CD14-positive monocyte (primary cell): ENCODE results near the gene VWC2L. TPM values are rescaled to one million over a fixed set of nuclear protein-coding genes. Genes with fewer than 3 reads are reported as not detected.

Source experiments
- DNase-seq, 3 donors: peaks; one replicate each; pipeline ENCODE4 v3.0.0-alpha.2; 2011 to 2022
- H2AFZ ChIP-seq: 2 replicates; pipeline ENCODE4 v1.6.0; 2012; ENCODE audit warnings: mild to moderate bottlenecking, low read depth, low read length, inconsistent platforms; ENCODE audit not compliant: insufficient read depth, poor library complexity, severe bottlenecking
- H3K27ac ChIP-seq, 2 donors: 1 replicate in 1 of 2; 2 replicates in 1 of 2; pipeline ENCODE4 v1.5.1; 2012 to 2013; ENCODE audit warnings: low read length in 2 of 2, control low read depth in 1 of 2, inconsistent platforms in 1 of 2, low read depth in 1 of 2, mild to moderate bottlenecking in 1 of 2
- H3K27me3 ChIP-seq, 2 donors: one replicate each; pipeline versions ENCODE4 v1.6.0 to v1.6.1; 2011 to 2013; ENCODE audit warnings: low read length in 2 of 2; ENCODE audit not compliant: control insufficient read depth in 2 of 2, insufficient read depth in 2 of 2
- H3K36me3 ChIP-seq, 2 donors: replicated peaks in 1 of 2; 1 replicate in 1 of 2; 2 replicates in 1 of 2; pipeline versions ENCODE4 v1.5.1 to v1.6.1; 2012 to 2013; ENCODE audit warnings: low read length in 2 of 2, control low read depth in 1 of 2, inconsistent platforms in 1 of 2, mild to moderate bottlenecking in 1 of 2; ENCODE audit not compliant: insufficient read depth in 2 of 2, control insufficient read depth in 1 of 2
- H3K4me1 ChIP-seq, 2 donors: 1 replicate in 1 of 2; 2 replicates in 1 of 2; pipeline versions ENCODE4 v1.5.1 to v1.6.1; 2012 to 2013; ENCODE audit warnings: low read length in 2 of 2, control low read depth in 1 of 2, inconsistent platforms in 1 of 2, mild to moderate bottlenecking in 1 of 2, moderate library complexity in 1 of 2; ENCODE audit not compliant: insufficient read depth in 2 of 2, control insufficient read depth in 1 of 2
- H3K4me2 ChIP-seq: replicated peaks from 2 replicates; pipeline ENCODE3; 2012; ENCODE audit warnings: low read length, moderate library complexity, mild to moderate bottlenecking; ENCODE audit not compliant: poor library complexity, severe bottlenecking; ENCODE audit errors: extremely low read depth
- H3K4me3 ChIP-seq, 3 experiments: fragments of 200-600 bp in 1 of 3; sonication (generic) in 1 of 3; replicated peaks in 1 of 3; 1 replicate in 2 of 3; 2 replicates in 1 of 3; pipeline ENCODE4 v1.5.1; 2011 to 2013; ENCODE audit warnings: low read length in 3 of 3, mild to moderate bottlenecking in 3 of 3, control low read depth in 2 of 3, low read depth in 2 of 3, inconsistent platforms in 1 of 3, moderate library complexity in 1 of 3
- H3K79me2 ChIP-seq: 2 replicates; pipeline ENCODE4 v1.6.0; 2012; ENCODE audit warnings: mild to moderate bottlenecking, control low read depth, inconsistent platforms, low read length, moderate library complexity; ENCODE audit not compliant: insufficient read depth
- H3K9ac ChIP-seq: 2 replicates; pipeline ENCODE4 v1.6.0; 2017; ENCODE audit warnings: low read length, mild to moderate bottlenecking; ENCODE audit not compliant: insufficient read depth, poor library complexity, severe bottlenecking
- H3K9me3 ChIP-seq, 2 donors: replicated peaks in 1 of 2; 1 replicate in 1 of 2; 2 replicates in 1 of 2; pipeline versions ENCODE4 v1.5.1 to v1.6.1; 2012 to 2013; ENCODE audit warnings: low read length in 2 of 2, control low read depth in 1 of 2; ENCODE audit not compliant: control insufficient read depth in 1 of 2, insufficient read depth in 1 of 2
- H4K20me1 ChIP-seq: 2 replicates; pipeline ENCODE4 v1.6.0; 2012; ENCODE audit warnings: mild to moderate bottlenecking, low read length, control low read depth, moderate library complexity; ENCODE audit not compliant: insufficient read depth
- H3K27ac Mint-ChIP-seq, 7 donors: one replicate each; pipeline ENCODE4 v1.8.0; 2020; ENCODE audit warnings: mild to moderate bottlenecking in 7 of 7, mixed read lengths in 7 of 7, moderate library complexity in 6 of 7, inconsistent platforms in 2 of 7
- H3K27me3 Mint-ChIP-seq, 3 donors: one replicate each; pipeline ENCODE4 v1.8.0; 2021 to 2022; ENCODE audit warnings: low read depth in 3 of 3, mild to moderate bottlenecking in 3 of 3, mixed read lengths in 3 of 3, moderate library complexity in 3 of 3, inconsistent platforms in 1 of 3
- H3K36me3 Mint-ChIP-seq, 2 donors: one replicate each; pipeline ENCODE4 v1.8.0; 2020; ENCODE audit warnings: mixed read lengths in 2 of 2, inconsistent platforms in 1 of 2, mild to moderate bottlenecking in 1 of 2
- H3K4me1 Mint-ChIP-seq: one replicate; pipeline ENCODE4 v1.8.0; 2020; ENCODE audit warnings: mild to moderate bottlenecking, mixed read lengths
- H3K4me3 Mint-ChIP-seq, 2 donors: one replicate each; pipeline ENCODE4 v1.8.0; 2020; ENCODE audit warnings: mild to moderate bottlenecking in 2 of 2, mixed read lengths in 2 of 2, moderate library complexity in 1 of 2
- H3K9me3 Mint-ChIP-seq, 7 donors: one replicate each; pipeline ENCODE4 v1.8.0; 2020 to 2022; ENCODE audit warnings: mixed read lengths in 7 of 7, mild to moderate bottlenecking in 6 of 7, moderate library complexity in 6 of 7, inconsistent platforms in 2 of 7
- CTCF ChIP-seq: fragments of 200-600 bp; IDR thresholded peaks from one replicate; pipeline ENCODE4 v1.8.0; 2022; ENCODE audit warnings: antibody characterized with exemption, mild to moderate bottlenecking
- WGBS: methylation state at CpG from one replicate; pipeline ENCODE4 v1.1.5; 2013; ENCODE audit warnings: missing lambda C conversion rate; ENCODE audit not compliant: insufficient coverage; 5-methylcytosine and 5-hydroxymethylcytosine counted together
- intact Hi-C, 2 donors: fragments of 100-400 bp; cut with micrococcal nuclease; formaldehyde crosslinking; loops; one replicate each; pipeline versions ENCODE4 v1.15.0 to v1.15.1; 2023
- polyA plus RNA-seq, 3 donors: library from polyadenylated mRNA; depleted of rRNA in 1 of 3; unstranded in 2 of 3; stranded (reverse) in 1 of 3; fragments of 300-500 nt in 2 of 3; fragments of >200 nt in 1 of 3; fragmentation: Illumina TruSeq in 2 of 3; gene quantifications; 1 replicate in 2 of 3; 2 replicates in 1 of 3; pipeline ENCODE4 v1.2.3, GENCODE V29; 2012 to 2021

Gene VWC2L
- polyA plus RNA-seq, 3 donors = not detected

- Histone ChIP-seq H3K27me3 (no peaks in the 10 kb centered on the region), H3K9me3 (no peaks in the 10 kb centered on the region), H3K79me2 (no peaks in the 10 kb centered on the region), H3K27ac (no peak overlapping the region), H3K4me1 (no peaks in the 10 kb centered on the region), H3K9ac (no peak overlapping the region), H2AFZ (no peak overlapping the region), H3K36me3 (no peaks in the 10 kb centered on the region), H4K20me1 (no peaks in the 10 kb centered on the region), H3K4me2 (no peak overlapping the region), H3K4me3 (no peak overlapping the region)
- no peak for DNase-seq
- Mint-ChIP-seq H3K4me3 (no peak overlapping the region), H3K36me3 (no peaks in the 10 kb centered on the region), H3K9me3 (no peaks in the 10 kb centered on the region), H3K27ac (no peak overlapping the region), H3K4me1 (no peaks in the 10 kb centered on the region), H3K27me3 (peaks cover 0 to 1% (median 0%) of the 10 kb centered on the region in 3 donors)
- TF ChIP-seq CTCF = no peak
- no CpG with 5 or more reads among the region's 1 CpG for WGBS
- intact Hi-C loops = no loop called here
These were observed 1.8 kb downstream of the VWC2L start for GRCh38 chr2:214412679-214413078.

DNA sequence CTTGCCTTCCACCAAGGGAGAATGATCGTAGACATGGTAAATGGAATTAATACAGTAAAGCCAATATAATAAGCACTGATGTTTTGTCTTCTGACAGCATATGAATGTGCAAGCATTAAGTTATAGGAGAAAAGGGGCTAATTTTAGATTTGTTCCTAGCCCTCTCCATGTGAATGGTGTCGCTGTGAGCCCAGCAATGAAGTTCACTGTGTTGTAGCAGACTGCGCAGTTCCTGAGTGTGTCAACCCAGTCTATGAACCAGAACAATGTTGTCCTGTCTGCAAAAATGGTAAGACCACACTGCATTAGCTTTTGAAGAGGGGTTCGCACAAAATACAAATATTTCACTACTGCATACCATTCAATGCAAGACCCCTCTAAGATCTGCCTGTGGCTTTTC lies 25.6 kb downstream of the VWC2L start:
- H3K9me3 Mint-ChIP-seq = peaks cover 0 to 5% (median 0%) of the 10 kb centered on the region in 7 donors
- Histone ChIP-seq H3K4me1 (no peaks in the 10 kb centered on the region), H3K79me2 (no peaks in the 10 kb centered on the region), H3K27me3 (no peaks in the 10 kb centered on the region), H3K27ac (no peak overlapping the region), H3K9me3 (no peaks in the 10 kb centered on the region), H4K20me1 (no peaks in the 10 kb centered on the region), H3K9ac (no peak overlapping the region), H2AFZ (no peak overlapping the region), H3K4me3 (no peak overlapping the region), H3K36me3 (no peaks in the 10 kb centered on the region), H3K4me2 (no peak overlapping the region)
- intact Hi-C loops = no loop called here
- H3K27me3 Mint-ChIP-seq = no peaks in the 10 kb centered on the region
- H3K4me3 Mint-ChIP-seq = no peak overlapping the region
- H3K27ac Mint-ChIP-seq = no peak overlapping the region
- no peak for TF ChIP-seq CTCF
- no peak for DNase-seq
- no peaks in the 10 kb centered on the region for H3K4me1 Mint-ChIP-seq
- H3K36me3 Mint-ChIP-seq = no peaks in the 10 kb centered on the region
- WGBS = 81% methylated on average over 2 of the region's 4 CpGs
